Activated naive CD4-positive, alpha-beta T cell (primary cell): ENCODE measurements around the gene ARMC9.
A peak's percentile ranks its signal among the peaks of the same experiment; 100 is the strongest.
"Not testable (repeated sequence)": the region's sequence is repeated elsewhere in the genome, so short reads cannot be mapped to it uniquely, and the experiment has no call there.

ENCODE experiments used
- DNase-seq, 4 experiments: peaks; one replicate each; lab custom pipeline; 2025; lab: John Stamatoyannopoulos, UW

ARMC9 gene

DNA sequence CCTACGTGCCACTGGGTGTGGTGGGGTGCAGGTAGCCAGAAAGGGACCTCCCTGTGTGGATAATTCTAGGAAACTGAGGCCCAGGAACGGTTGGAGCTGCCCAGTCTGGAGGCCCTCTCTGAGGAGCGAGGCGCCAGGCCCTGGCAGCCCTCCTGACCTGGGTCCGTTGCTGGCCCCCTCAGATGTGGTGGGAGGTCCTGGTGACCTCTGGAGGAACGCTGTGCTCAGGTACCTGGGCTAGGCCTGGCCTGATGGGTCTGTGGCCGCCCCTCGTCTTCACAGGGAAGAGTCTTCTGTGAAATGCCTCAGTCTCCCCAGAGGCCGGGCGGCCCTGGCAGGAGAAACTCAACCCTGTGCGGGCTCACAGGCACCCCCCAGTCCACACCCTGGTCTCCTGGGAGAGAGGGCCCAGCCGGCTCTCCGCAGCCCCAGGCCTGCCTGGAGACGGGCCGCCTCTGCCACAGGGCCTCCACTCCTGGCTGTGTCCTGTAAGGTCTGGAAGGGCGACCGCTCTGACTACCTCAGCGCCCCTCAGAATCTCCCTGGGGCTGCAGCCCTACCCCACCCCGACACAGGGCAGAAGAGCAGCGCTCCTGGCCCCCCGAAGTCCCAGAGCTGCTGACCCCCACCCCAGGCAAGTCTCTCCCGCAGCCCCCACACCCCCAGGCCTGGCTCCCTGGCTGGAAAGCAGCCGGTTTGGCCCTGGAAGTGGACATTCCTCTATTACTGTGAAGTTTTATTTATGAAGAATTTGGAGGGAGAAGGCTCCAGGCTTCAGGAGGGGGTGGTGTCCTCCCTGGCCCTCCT, 200.8 kb downstream of the ARMC9 start:
- no peak for DNase-seq

DNA sequence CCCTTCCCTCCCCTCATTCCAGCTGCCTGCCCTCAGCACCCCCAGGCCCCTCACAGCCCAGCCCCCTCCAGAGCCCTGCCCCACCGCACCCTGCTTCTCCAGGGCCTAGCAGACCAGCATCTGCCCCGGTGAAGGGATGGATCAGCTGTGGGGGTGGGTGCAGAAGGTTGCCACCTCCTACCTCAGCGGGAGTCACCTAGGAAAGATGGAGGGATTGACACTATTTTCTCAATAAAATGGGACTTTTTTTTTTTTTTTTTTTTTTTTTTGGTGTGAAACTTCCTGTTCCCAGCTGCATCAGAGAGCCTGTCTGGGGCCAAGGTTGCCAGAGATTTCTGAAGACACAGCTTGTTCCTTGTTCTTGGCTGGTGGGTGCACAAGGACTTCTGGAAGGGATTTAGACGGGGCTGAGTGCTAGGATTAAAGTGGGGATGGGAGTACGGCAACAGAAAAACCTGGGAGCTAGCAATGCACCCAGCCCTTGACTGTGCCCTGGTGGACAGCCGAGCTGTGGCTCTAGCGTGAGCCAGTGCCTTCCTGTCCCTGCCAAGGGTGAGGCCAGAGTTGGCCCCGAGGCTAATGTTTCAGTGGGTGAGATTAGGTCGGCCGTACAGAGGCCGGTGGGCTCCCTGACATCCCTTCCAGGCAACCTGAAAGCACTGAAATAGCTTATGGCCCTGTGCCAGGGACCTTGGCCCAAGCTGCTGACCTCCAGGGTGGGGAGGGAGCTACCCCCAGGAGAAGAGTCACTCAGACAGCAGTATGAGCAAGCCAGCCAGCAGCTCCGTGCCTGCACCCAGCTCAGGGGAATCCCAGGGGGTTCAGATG, 201.6 kb downstream of the ARMC9 start:
- DNase-seq: no peak

DNA sequence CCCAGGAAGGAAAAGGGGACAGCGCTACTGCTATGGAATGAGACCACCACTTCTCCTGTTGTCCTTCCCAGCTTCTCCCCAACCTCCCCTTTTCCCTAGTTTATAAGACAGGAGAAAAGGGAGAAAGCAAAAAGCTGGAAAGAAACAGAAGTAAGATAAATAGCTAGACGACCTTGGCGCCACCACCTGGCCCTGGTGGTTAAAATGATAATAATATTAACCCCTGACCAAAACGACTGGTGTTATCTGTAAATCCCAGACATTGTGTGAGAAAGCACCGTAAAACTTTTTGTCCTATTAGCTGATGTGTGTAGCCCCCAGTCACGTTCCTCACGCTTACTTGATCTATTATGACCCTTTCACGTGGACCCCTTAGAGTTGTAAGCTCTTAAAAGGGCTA, 202.2 kb downstream of the ARMC9 start:
- DNase-seq: not testable (repeated sequence)

DNA sequence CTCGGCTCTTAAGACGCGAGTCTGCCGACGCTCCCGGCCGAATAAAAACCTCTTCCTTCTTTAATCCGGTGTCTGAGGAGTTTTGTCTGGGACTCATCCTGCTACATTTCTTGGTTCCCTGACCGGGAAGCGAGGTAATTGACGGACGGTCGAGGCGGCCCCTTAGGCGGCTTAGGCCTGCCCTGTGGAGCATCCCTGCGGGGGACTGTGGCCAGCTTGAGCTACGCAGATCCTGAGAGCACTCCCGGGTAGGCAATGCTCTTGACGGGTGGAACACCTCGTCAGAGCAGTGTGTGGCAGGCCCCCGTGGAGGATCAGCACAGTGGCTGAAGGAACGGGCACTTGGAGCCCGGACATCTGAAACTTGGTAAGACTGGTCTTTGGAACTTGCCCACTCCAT, 202.7 kb downstream of the ARMC9 start:
- DNase-seq: not testable (repeated sequence)

DNA sequence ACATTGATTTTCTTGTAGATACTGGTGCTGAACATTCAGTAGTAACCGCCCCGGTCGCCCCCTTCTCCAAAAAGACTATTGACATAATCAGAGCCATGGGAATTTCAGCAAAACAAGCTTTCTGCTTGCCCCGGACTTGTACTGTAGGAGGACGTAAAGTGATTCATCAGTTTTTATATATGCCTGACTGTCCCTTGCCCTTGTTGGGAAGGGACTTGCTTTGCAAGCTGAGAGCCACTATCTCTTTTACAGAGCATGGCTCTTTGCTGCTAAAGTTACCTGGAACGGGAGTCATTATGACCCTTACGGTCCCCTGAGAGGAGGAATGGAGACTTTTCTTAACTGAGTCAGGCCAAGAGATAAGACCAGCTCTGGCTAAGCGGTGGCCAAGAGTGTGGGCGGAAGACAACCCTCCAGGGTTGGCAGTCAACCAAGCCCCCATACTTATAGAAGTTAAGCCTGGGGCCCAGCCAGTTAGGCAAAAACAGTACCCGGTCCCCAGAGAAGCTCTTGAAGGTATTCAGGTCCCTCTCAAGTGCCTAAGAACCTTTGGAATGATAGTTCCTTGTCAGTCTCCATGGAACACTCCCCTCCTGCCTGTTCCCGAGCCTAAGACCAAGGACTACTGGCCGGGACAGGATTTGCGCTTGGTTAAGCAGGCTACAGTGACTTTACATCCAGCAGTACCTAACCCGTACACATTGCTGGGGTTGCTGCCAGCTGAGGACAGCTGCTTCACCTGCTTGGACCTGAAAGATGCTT, 205.2 kb downstream of the ARMC9 start:
- DNase-seq: not testable (repeated sequence)

DNA sequence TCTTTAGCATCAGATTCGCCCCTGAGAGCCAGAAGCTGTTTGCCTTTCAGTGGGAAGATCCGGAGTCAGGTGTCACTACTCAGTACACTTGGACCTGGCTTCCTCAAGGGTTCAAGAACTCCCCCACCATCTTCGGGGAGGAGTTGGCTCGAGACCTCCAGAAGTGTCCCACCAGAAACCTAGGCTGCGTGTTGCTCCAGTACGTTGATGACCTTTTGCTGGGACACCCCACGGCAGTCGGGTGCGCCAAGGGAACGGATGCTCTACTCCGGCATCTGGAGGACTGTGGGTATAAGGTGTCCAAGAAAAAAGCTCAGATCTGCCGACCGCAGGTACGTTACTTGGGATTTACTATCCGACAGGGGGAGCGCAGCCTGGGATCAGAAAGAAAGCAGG, 205.8 kb downstream of the ARMC9 start:
- not testable (repeated sequence) for DNase-seq

DNA sequence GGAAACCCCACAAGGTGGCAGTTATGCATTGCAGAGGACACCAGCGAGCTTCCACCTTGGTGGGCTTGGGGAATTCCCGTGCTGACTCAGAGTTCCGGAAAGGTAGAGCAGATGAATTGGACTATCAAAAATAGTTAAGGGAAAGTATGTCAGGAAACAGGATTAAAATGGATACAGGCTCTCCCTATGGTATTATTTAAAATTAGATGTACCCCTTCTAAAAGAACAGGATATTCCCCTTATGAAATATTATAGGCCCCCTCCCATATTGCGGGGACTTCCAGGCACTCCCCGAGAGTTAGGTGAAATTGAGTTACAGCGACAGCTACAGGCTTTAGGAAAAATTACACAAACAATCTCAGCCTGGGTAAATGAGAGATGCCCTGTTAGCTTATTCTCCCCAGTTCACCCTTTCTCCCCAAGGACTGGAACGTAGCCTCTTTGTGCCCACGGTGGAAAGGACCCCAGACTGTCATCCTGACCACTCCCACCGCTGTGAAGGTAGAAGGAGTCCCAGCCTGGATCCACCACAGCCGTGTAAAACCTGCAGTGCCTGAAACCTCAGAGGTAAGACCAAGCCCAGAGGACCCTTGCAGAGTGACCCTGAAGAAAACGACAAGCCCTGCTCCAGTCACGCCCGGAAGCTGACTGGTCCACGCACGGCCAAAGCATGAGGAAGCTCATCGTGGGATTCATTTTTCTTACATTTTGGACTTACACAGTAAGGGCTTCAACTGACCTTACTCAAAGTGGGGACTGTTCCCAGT, 207.4 kb downstream of the ARMC9 start:
- not testable (repeated sequence) for DNase-seq

DNA sequence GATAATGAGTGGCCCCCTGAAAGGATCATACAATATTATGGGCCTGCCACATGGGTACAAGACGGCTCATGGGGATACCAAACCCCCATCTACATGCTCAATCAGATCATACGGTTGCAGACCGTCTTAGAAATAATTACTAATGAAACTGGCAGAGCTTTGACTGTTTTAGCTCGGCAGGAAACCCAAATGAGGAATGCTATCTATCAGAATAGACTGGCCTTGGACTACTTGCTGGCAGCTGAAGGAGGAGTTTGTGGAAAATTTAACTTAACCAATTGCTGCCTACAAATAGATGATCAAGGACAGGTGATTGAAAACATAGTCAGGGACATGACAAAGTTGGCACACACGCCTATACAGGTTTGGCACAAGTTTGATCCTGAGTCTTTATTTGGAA, 209.3 kb downstream of the ARMC9 start:
- DNase-seq: not testable (repeated sequence)

DNA sequence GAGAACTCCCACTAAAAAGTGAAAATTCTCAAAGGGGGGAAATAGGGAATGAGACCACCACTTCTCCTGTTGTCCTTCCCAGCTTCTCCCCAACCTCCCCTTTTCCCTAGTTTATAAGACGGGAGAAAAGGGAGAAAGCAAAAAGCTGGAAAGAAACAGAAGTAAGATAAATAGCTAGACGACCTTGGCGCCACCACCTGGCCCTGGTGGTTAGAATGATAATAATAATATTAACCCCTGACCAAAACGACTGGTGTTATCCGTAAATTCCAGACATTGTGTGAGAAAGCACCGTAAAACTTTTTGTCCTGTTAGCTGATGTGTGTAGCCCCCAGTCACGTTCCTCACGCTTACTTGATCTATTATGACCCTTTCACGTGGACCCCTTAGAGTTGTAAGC, 209.9 kb downstream of the ARMC9 start:
- DNase-seq: not testable (repeated sequence)

DNA sequence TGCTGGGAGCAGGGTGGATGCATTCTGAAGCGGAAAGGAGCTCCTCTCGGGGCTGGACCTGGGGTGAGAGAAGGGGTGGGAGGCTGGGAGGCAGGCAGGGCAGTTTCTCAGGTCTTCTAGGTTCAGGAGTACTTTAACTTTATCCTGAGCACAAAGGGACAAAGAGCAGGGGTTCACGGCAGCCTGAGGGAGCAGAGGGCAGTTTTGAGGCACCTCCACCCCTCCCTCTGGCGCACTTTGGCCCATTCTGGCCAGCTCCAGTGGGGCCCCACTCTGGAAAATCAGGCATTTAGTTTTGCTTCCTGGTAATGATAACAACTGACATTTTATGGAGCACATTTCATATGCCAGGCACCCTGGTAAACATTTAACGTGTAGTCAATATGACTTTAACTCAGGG, 211.3 kb downstream of the ARMC9 start:
- no peak for DNase-seq

DNA sequence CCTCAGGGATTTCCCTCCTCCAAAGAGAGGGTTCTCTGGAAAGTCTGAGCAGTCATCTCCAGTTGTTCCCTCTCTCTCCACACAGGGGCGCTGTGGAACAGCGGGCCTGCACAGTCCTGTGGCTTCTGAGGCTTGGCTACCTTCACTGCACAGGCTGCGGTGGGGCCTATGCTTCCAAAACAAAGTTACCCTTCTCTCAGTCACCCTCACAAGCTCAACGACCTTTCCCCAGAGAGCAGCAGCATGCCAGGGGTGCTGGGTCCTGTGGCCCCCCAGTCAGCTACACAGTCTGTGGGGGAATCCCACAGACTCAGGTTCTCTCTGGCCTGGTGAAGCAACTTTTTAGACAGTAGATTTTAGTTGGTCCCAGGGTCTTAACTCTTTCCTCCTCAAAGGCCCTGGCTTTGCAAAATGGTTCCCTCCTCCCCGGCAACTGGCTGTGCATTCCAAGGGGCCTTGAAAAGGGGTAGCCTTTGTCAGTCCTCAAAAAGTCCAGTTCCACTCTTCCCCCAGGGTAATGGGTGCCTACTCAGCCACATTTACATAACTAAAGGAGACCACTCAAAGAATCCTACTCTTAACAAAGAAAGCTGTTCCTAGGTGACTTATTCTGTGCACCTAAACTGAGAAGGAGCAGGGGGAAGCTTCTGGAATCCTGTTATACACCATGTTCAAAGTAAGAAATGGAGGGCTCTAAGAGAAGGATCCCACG, 212.0 kb downstream of the ARMC9 start:
- no peak for DNase-seq

DNA sequence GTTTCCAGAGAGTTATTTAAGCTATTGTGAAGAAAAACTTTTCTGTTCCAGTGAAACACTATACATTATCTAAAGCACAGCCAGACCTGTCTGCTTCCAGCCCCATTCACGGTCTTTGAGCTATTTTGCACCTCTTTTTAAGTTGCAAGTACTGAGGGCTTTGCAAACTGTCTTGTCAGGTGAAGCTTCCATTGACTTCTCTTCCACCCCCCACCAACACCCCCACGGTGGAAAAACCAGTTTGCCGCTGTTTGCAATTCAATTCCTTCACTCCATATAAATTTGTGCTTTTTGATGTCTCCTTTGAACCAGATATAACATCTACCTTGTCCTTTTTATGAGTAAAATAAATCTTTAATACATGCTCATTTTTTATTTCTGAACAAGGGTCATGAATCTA, 212.8 kb downstream of the ARMC9 start:
- no peak for DNase-seq

DNA sequence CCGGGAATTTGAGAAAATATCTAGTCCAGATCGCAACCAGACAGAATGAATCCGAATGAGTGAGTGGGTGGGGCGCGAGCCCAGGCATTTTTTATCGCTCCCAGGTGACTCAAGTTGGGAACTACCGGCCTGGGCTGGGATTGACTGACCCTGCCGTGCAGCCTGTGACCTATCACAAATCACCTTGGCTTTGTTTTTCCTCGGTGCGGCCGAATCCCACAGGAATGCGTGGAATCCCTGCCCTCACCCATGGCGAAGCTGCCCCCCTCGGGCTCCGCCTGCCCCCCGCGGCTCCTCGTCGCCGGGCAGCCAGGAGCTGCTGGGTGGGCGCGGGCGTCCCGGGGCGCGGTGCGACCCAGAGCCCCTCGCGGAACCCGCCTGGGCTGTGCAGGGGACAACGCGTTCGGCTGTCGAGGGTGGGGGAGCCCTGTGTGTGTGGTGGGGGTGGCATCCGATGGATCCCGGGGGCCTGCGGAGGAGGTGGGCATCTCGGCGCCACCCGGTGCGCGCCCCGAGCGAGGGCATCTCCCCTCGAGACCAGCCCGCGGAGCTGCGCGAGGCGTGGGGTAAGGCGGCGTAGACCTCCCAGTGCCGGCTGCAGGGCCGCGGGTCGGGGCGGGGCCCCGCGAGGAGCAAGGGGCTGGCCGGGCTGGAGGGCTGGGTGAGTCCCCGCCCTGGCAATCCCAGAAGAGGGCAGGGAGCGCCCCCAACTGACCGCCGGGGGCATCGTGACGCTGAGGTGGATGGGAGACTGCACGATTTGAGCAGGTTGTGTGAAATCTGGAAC, 213.6 kb downstream of the ARMC9 start:
- DNase-seq: peak in 3 of 4 experiments; percentile 25 to 57 (median 33)

DNA sequence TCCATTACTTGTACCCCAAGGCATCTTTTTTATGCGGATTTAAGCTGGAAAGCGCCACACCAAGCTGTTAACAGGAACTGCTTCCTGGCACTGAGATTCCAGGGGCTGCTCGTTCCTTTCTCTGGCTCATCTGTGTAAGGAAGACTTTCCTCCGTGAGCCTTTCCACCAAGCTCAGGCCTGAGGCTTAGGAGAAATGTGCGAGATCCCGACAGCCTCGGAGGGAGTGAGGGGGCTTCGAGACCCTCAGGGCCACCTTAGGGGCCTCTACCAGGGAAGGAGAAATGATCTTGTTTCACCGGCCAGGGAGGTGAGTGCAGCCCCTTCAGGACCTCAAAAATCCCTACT, 214.2 kb downstream of the ARMC9 start:
- DNase-seq: no peak

DNA sequence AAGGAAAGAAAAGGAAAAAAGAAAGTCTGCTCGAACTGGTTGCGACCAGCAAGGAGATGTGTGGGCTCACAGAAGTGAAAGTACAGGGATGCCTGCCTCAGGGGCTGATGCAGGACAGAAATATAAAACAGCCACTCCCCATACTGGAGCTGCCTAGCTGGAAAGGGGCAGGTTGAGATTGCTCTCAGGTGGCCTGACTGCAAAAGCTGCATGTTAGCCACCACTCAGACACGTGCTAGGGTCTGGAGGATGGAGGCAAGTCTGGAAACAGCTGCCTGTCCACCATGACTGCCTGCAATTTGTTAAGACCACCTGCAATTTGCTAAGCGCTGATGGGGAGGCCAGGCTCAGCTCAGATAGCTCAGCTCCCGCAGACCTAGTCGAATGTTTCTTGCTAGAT, 215.0 kb downstream of the ARMC9 start:
- no peak for DNase-seq

DNA sequence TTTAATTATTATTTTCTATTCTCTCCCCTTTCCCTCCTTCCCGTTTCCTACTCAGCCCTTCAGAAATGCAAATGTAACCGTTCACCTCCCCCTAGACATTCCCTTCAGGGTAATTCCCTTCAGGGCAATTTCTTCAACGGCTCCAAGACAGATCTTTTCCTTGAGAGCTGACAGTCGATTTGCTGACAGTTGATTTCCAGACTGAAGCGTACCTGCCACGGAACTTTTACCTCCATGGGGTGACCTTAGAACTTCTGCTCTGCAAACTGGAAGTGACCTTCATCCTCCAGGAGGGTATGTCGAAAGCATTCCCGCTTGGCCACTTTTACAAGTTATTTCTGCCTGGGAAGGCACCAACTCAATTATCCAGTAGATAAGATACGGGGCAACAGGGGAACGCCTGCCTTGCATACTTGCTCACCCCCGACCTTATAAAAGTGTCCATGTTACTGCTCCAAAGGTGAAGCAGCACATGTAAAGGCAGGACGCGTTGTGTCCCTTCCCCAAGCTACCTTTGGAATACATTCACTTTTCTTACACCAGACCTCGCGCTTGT, 215.6 kb downstream of the ARMC9 start:
- no peak for DNase-seq

DNA sequence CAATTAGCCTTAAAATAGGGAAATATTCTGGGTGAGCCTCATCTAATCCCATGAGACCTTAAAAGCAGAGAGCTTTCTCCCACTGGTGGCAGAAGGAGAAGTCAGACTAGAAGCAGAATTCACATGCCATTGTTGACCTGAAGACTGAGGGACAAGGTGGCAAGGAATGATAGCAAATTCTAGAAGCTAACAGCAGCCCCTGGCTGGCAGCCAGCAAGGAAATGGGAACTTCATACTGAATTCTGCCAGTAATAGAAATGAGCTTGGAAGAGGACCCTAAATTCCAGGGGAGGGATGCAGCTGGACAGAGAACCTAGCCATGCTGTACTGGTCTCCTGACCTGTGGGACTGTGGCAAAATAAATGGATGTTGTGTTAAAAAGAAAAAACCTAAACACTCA, 216.6 kb downstream of the ARMC9 start:
- no peak for DNase-seq

DNA sequence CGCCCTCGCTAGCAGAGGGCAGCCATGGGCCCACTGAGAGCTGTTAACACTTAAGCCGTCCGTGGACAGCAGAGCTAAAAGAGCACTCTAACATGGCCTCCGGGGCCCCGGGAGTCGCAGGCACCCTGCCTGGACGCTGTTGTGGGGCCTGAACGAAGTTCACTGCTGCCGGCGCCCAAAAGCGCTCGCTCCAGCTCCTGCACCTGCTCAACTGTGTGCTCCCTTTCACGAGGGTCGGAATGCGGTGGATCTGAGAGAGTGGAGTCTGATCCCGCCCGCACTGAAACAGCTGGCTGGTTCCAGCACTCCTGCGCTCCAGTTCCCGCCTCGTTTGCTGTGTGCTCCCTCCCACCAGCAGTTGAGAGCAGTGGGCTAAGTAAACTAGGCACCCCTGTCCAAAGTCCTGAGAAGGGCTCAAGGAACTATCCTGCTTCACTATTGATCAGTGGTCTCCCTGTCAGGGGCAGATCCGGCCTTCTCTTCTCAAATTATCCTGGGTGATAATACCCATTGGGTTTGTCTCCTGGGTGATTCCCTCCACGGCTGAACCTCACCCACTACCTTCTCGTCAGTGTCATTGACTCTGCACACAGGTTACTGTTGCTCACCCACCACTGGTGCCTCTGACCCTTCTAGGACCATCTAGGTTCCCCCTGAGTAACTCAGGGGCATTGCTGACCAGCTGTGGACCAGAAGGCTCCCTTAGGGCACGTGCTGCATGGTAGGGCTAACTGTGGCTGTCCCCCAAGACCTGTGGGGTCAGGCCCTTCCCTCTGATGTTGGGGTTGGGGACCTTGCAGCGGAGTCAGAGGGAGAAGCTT, 220.6 kb downstream of the ARMC9 start:
- DNase-seq: no peak

DNA sequence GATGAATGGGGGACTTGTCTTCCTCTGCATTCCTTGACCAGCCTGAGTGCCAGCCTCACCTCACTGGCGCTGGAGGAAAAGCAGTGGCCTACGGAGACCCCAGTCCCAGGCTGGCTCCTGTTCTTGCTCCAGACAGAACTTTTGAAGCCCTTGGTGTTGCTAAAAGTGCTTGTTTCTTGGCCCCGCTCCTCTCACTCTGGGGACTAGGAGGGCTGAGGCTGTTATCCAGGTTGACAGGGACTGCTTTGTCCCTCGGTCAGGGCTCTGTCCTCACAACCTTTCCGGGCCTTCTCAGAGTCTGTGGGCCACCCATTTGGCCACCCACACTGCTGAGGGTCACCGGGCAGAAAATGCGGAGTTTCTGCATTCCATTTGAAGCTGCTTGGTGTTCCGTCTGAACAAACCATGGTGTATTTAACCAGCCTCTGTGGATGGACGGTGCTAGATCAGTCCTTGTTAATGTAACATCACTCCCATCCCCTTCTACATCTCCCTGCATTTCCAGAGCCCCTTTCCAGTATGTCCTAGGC, 222.7 kb downstream of the ARMC9 start:
- DNase-seq: no peak
